IPS-18c (cell line): Measurements from ENCODE around the gene RNF212.

ENCODE experiments used
- H3K4me3 ChIP-seq: 2 replicates; pipeline ENCODE4 v1.7.0; 2013; ENCODE audit warnings: low read depth, mild to moderate bottlenecking, low read length, moderate library complexity; ENCODE audit not compliant: insufficient read depth
- H3K9me3 ChIP-seq: one replicate; pipeline ENCODE4 v1.6.1; 2013; ENCODE audit warnings: mild to moderate bottlenecking, low read length, moderate library complexity; ENCODE audit not compliant: control insufficient read depth, insufficient read depth

The RNF212 gene

GRCh38 chr4:1113311-1114009 lies at the start of gene RNF212:
RNF212 (minus strand) TSS chr4:1113564; CDS start chr4:1113464, 100 bp downstream.
- Histone ChIP-seq H3K9me3 (no peaks in the 10 kb centered on the region), H3K4me3 (peak within 1 kb of the TSS; percentile 49)

GRCh38 chr4:1160351-1160750 lies 47.0 kb upstream of the RNF212 start:
- Histone ChIP-seq H3K9me3 (peaks cover 5% of the 10 kb centered on the region), H3K4me3 (no peak overlapping the region)

- Histone ChIP-seq H3K9me3 (peaks cover 2% of the 10 kb centered on the region), H3K4me3 (no peak overlapping the region)
Measured at GRCh38 chr4:1156069-1156468, 42.7 kb upstream of the RNF212 start.

- Histone ChIP-seq H3K4me3 (no peak overlapping the region), H3K9me3 (peaks cover 2% of the 10 kb centered on the region)
Measured at GRCh38 chr4:1155314-1155713, 42.0 kb upstream of the RNF212 start.

GRCh38 chr4:1154523-1155182 lies 41.3 kb upstream of the RNF212 start:
- H3K4me3 ChIP-seq = no peak overlapping the region
- peaks cover 2% of the 10 kb centered on the region for H3K9me3 ChIP-seq

- Histone ChIP-seq H3K9me3 (peaks cover 2% of the 10 kb centered on the region), H3K4me3 (no peak overlapping the region)
Measured at GRCh38 chr4:1154126-1154522, 40.8 kb upstream of the RNF212 start.

GRCh38 chr4:1153567-1154090 lies 40.3 kb upstream of the RNF212 start:
- H3K4me3 ChIP-seq = no peak overlapping the region
- H3K9me3 ChIP-seq = peaks cover 2% of the 10 kb centered on the region

- Histone ChIP-seq H3K4me3 (no peak overlapping the region), H3K9me3 (no peaks in the 10 kb centered on the region)
Measured at GRCh38 chr4:1152290-1152689, 38.9 kb upstream of the RNF212 start.

GRCh38 chr4:1151541-1151940 lies 38.2 kb upstream of the RNF212 start:
- Histone ChIP-seq H3K4me3 (no peak overlapping the region), H3K9me3 (no peaks in the 10 kb centered on the region)

GRCh38 chr4:1150875-1151274 lies 37.5 kb upstream of the RNF212 start:
- H3K4me3 ChIP-seq = no peak overlapping the region
- H3K9me3 ChIP-seq = no peaks in the 10 kb centered on the region

- H3K4me3 ChIP-seq = no peak overlapping the region
Measured at GRCh38 chr4:1139860-1140259, 26.5 kb upstream of the RNF212 start.

GRCh38 chr4:1137850-1138249 lies 24.5 kb upstream of the RNF212 start:
- H3K4me3 ChIP-seq = no peak overlapping the region
- H3K9me3 ChIP-seq = no peaks in the 10 kb centered on the region

More at GRCh38 chr4:1139860-1140259, 26.5 kb upstream of the RNF212 start:
- peaks cover 7% of the 10 kb centered on the region for H3K9me3 ChIP-seq

- no peaks in the 10 kb centered on the region for H3K9me3 ChIP-seq
- H3K4me3 ChIP-seq = no peak overlapping the region
Measured at GRCh38 chr4:1137063-1137776, 23.9 kb upstream of the RNF212 start.

- Histone ChIP-seq H3K9me3 (no peaks in the 10 kb centered on the region), H3K4me3 (no peak overlapping the region)
Measured at GRCh38 chr4:1136048-1136447, 22.7 kb upstream of the RNF212 start.

GRCh38 chr4:1133033-1133432 lies 19.7 kb upstream of the RNF212 start:
- H3K4me3 ChIP-seq = no peak overlapping the region
- H3K9me3 ChIP-seq = peaks cover 4% of the 10 kb centered on the region

GRCh38 chr4:1130316-1131186 lies 17.2 kb upstream of the RNF212 start:
- Histone ChIP-seq H3K9me3 (peaks cover 4% of the 10 kb centered on the region), H3K4me3 (no peak overlapping the region)

GRCh38 chr4:1126506-1126905 lies 13.1 kb upstream of the RNF212 start:
- H3K4me3 ChIP-seq = no peak overlapping the region
- peaks cover 4% of the 10 kb centered on the region for H3K9me3 ChIP-seq
